GM21825 (cell line): ENCODE results near the gene PIGL.

Source experiments
- ATAC-seq: cut with Tn5 transposase; IDR thresholded peaks from one replicate; pipeline ENCODE4 v1.9.1; 2021; ENCODE audit warnings: mild to moderate bottlenecking, moderate library complexity; ENCODE audit not compliant: unreplicated experiment

PIGL gene

GRCh38 chr17:16352303-16352666 is 135.3 kb downstream of the PIGL start:
- no peak for ATAC-seq

- peak; percentile 40 for ATAC-seq
These were observed 135.8 kb downstream of the PIGL start for GRCh38 chr17:16352667-16353316.

GRCh38 chr17:16353317-16354174 is 136.5 kb downstream of the PIGL start, which contains the start of gene CENPV:
Gene CENPV (minus strand): TSS chr17:16353469. CDS start chr17:16353436, 33 bp downstream.
- peak; percentile 77 for ATAC-seq

DNA sequence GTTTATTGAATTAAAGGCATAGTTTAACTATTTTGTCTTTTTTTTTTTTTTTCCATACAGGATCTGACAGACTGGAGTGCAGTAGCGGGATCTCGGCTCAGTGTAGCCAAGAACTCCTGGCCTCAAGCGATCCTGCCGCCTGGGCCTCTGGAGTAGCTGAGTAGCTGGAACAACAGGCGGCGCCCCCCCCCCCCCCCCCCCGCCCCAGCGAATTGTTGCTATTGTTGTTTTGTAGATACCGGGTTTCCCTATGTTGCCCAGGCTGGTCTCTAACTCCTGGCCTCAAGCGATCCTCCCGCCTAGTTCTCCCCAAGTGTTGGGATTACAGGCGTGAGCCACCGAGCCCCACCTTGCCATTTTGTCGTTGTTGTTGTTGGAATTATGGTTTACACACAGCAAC is 137.6 kb downstream of the PIGL start:
- no peak for ATAC-seq

- ATAC-seq: no peak
These were observed 141.4 kb downstream of the PIGL start for GRCh38 chr17:16358394-16358793.

GRCh38 chr17:16361874-16362273 is 144.9 kb downstream of the PIGL start:
- ATAC-seq: no peak

GRCh38 chr17:16363749-16364536 is 146.9 kb downstream of the PIGL start:
- peak; percentile 76 for ATAC-seq

DNA sequence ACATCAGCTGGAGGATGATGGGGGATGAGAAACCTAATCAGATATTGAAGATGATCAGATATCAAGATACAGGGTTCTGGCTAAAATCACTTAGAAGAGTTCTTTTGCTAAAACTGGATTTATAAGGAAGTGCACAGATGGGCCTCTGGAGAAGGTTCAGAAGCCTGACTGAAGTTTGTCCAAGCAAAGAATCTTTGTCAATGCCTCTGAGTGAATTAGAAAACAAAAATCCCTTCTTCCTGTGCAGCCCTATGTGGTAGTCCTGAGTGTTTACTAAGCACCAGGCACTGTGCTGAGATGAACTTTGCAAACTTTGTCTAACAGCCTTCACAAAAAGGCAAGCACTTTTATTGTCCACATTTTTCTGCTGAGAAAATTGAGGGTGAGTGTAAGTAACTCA is 147.6 kb downstream of the PIGL start:
- no peak for ATAC-seq

- no peak for ATAC-seq
These were observed 154.7 kb downstream of the PIGL start for GRCh38 chr17:16371742-16372141.

- ATAC-seq: no peak
These were observed 157.3 kb downstream of the PIGL start for GRCh38 chr17:16374146-16374938.
